Measurements from ENCODE around the gene GBP5. TPM values are rescaled to one million over a fixed set of nuclear protein-coding genes. Genes with fewer than 3 reads are reported as not detected.
"Not testable (repeated sequence)": the region's sequence is repeated elsewhere in the genome, so short reads cannot be mapped to it uniquely, and the experiment has no call there.

GBP5 gene
- total RNA-seq, 4 donors from 2014 or later, result 2.4 to 6.4 (median 4.8) TPM

- H3K4me3 ChIP-seq, result no peak overlapping the region
- TF ChIP-seq POLR2A (IDR thresholded peaks at IDR 0.05) (no peak), CTCF (IDR thresholded peaks at IDR 0.05) (no peak)
- H3K9me3 ChIP-seq, result peaks cover 0 to 5% (median 0%) of the 10 kb centered on the region in 3 donors
- H3K4me1 ChIP-seq, result peaks cover 0 to 20% (median 15%) of the 10 kb centered on the region in 3 donors
- H3K27me3 ChIP-seq, result no peaks in the 10 kb centered on the region
- WGBS, 2 donors, result 90 to 95% methylated on average over 2 of the region's 2 CpGs
- H3K27ac ChIP-seq, result no peak overlapping the region
- DNase-seq, result no peak
- intact Hi-C loops (cut with DNase I), result no loop called here
- no peaks in the 10 kb centered on the region for H3K36me3 ChIP-seq
Observed at GRCh38 chr1:89288051-89288340, 15.3 kb upstream of the GBP5 start.

GRCh38 chr1:89287181-89288050 is 14.8 kb upstream of the GBP5 start:
- Histone ChIP-seq H3K27ac (peak overlapping the region in 3 of 4 donors; percentile 33 to 61 (median 41)), H3K9me3 (no peaks in the 10 kb centered on the region), H3K4me1 (peaks cover 0 to 20% (median 15%) of the 10 kb centered on the region in 3 donors), H3K4me3 (peak overlapping the region in 2 of 4 donors; percentile 6 to 39), H3K36me3 (no peaks in the 10 kb centered on the region), H3K27me3 (no peaks in the 10 kb centered on the region)
- 49 to 50% methylated on average over 5 of the region's 5 CpGs for whole genome bisulfite sequencing, 2 donors
- TF ChIP-seq CTCF (IDR thresholded peaks at IDR 0.05) (no peak), POLR2A (IDR thresholded peaks at IDR 0.05) (no peak)
- intact Hi-C loops (cut with DNase I), result no loop called here
- DNase-seq, result no peak

- peak overlapping the region in 2 of 4 donors; percentile 6 to 39 for H3K4me3 ChIP-seq
- no peak for DNase-seq
- no peaks in the 10 kb centered on the region for H3K9me3 ChIP-seq
- H3K36me3 ChIP-seq, result no peaks in the 10 kb centered on the region
- H3K4me1 ChIP-seq, result peaks cover 0 to 20% (median 15%) of the 10 kb centered on the region in 3 donors
- WGBS, 2 donors, result 13 to 20% methylated on average over 3 of the region's 3 CpGs
- H3K27ac ChIP-seq, result peak overlapping the region in 3 of 4 donors; percentile 33 to 61 (median 41)
- TF ChIP-seq POLR2A (IDR thresholded peaks at IDR 0.05) (no peak), CTCF (IDR thresholded peaks at IDR 0.05) (no peak)
- intact Hi-C loops (cut with DNase I), result no loop called here
- H3K27me3 ChIP-seq, result no peaks in the 10 kb centered on the region
Observed at GRCh38 chr1:89286549-89287180, 14.0 kb upstream of the GBP5 start.

GRCh38 chr1:89285745-89286380 is 13.2 kb upstream of the GBP5 start:
- Histone ChIP-seq H3K27me3 (no peaks in the 10 kb centered on the region), H3K27ac (peak overlapping the region in 3 of 4 donors; percentile 2 to 41 (median 33))
- intact Hi-C loops (cut with DNase I), result no loop called here

GRCh38 chr1:89284078-89284763 is 11.6 kb upstream of the GBP5 start:
- H3K4me1 ChIP-seq, result peaks cover 0 to 25% (median 19%) of the 10 kb centered on the region in 3 donors
- 81 to 87% methylated on average over 1 to 5 of the region's 5 CpGs for WGBS, 2 donors
- intact Hi-C loops (cut with DNase I); H3K9me3 ChIP-seq; H3K4me3 ChIP-seq; DNase-seq; H3K27me3 ChIP-seq; H3K27ac ChIP-seq; H3K36me3 ChIP-seq: not testable (repeated sequence)

More at GRCh38 chr1:89285745-89286380, 13.2 kb upstream of the GBP5 start:
- H3K9me3 ChIP-seq, result no peaks in the 10 kb centered on the region
- H3K4me1 ChIP-seq, result peaks cover 0 to 20% (median 15%) of the 10 kb centered on the region in 3 donors
- 86 to 87% methylated on average over 6 of the region's 6 CpGs for WGBS, 2 donors
- DNase-seq, result no peak
- H3K36me3 ChIP-seq, result no peaks in the 10 kb centered on the region
- TF ChIP-seq POLR2A (IDR thresholded peaks at IDR 0.05), result no peak
- no peak for TF ChIP-seq CTCF (IDR thresholded peaks at IDR 0.05)
- no peak overlapping the region for H3K4me3 ChIP-seq

All from esophagus squamous epithelium (tissue), 5 donors.